ENCODE measurements around the gene GRIK2. TPM values are rescaled to one million over a fixed set of nuclear protein-coding genes. Genes with fewer than 3 reads are reported as not detected.
A peak's percentile ranks its signal among the peaks of the same experiment; 100 is the strongest.

Gene GRIK2
- total RNA-seq, 4 donors from 2014 or later, result 0.47 to 7.8 (median 1.7) TPM

- no peak for TF ChIP-seq CTCF (IDR thresholded peaks at IDR 0.05)
- ATAC-seq (ENCODE audit: low FRiP score) (no peak), DNase-seq (ENCODE audit: low spot score) (no peak)
These were observed 134.0 kb downstream of the GRIK2 start for GRCh38 chr6:101527467-101527866.

GRCh38 chr6:101528801-101529200 is 135.3 kb downstream of the GRIK2 start:
- TF ChIP-seq CTCF (IDR thresholded peaks at IDR 0.05), result no peak
- DNase-seq (ENCODE audit: low spot score) (no peak), ATAC-seq (ENCODE audit: low FRiP score) (no peak)

- ATAC-seq (ENCODE audit: low FRiP score) (no peak), DNase-seq (ENCODE audit: low spot score) (no peak)
- no peak for TF ChIP-seq CTCF (IDR thresholded peaks at IDR 0.05)
These were observed 138.0 kb downstream of the GRIK2 start for GRCh38 chr6:101531538-101531937.

GRCh38 chr6:101534386-101534785 is 140.9 kb downstream of the GRIK2 start:
- TF ChIP-seq CTCF (IDR thresholded peaks at IDR 0.05), result no peak
- ATAC-seq (ENCODE audit: low FRiP score), result no peak

GRCh38 chr6:101534821-101535220 is 141.3 kb downstream of the GRIK2 start:
- TF ChIP-seq CTCF (IDR thresholded peaks at IDR 0.05), result no peak
- ATAC-seq (ENCODE audit: low FRiP score) (peak; percentile 48), DNase-seq (ENCODE audit: low spot score) (no peak)

More at GRCh38 chr6:101534386-101534785, 140.9 kb downstream of the GRIK2 start:
- no peak for DNase-seq (ENCODE audit: low spot score)

GRCh38 chr6:101537753-101538316 is 144.3 kb downstream of the GRIK2 start:
- DNase-seq (ENCODE audit: low spot score) (no peak), ATAC-seq (ENCODE audit: low FRiP score) (no peak)
- no peak for TF ChIP-seq CTCF (IDR thresholded peaks at IDR 0.05)

GRCh38 chr6:101539510-101540245 is 146.2 kb downstream of the GRIK2 start:
- no peak for DNase-seq (ENCODE audit: low spot score)
- TF ChIP-seq CTCF (IDR thresholded peaks at IDR 0.05), result no peak
- ATAC-seq (ENCODE audit: low FRiP score), result no peak

Measured in omental fat pad (tissue), 4 donors.